H9 (cell line): ENCODE measurements around the gene KLHL1. TPM values are rescaled to one million over a fixed set of nuclear protein-coding genes. Genes with fewer than 3 reads are reported as not detected.

ENCODE experiments used
- DNase-seq: peaks from one replicate; pipeline ENCODE4 v3.0.0-alpha.2; 2017
- H2AFZ ChIP-seq: one replicate; pipeline ENCODE4 v1.6.1; 2013; ENCODE audit warnings: mild to moderate bottlenecking, low read length, control low read depth, moderate library complexity
- H2AK5ac ChIP-seq: 2 replicates; pipeline ENCODE4 v1.6.1; 2013; ENCODE audit warnings: low read length, control low read depth, mixed read lengths; ENCODE audit not compliant: insufficient read length
- H2BK120ac ChIP-seq: one replicate; pipeline ENCODE4 v1.6.1; 2013; ENCODE audit warnings: low read depth, mild to moderate bottlenecking, low read length, control low read depth, inconsistent platforms; ENCODE audit not compliant: poor library complexity, severe bottlenecking
- H2BK12ac ChIP-seq: 2 replicates; pipeline ENCODE4 v1.6.1; 2013; ENCODE audit warnings: low read length, control low read depth, mixed read lengths, low read depth; ENCODE audit not compliant: insufficient read length
- H2BK15ac ChIP-seq: 2 replicates; pipeline ENCODE4 v1.6.1; 2013; ENCODE audit warnings: low read depth, low read length, control low read depth
- H2BK20ac ChIP-seq: one replicate; pipeline ENCODE4 v1.6.1; 2013; ENCODE audit warnings: low read depth, mild to moderate bottlenecking, low read length, control low read depth, inconsistent platforms; ENCODE audit not compliant: poor library complexity, severe bottlenecking
- H2BK5ac ChIP-seq: 2 replicates; pipeline ENCODE4 v1.6.1; 2013; ENCODE audit warnings: low read length, control low read depth, mixed read lengths; ENCODE audit not compliant: insufficient read length
- H3K14ac ChIP-seq: 2 replicates; pipeline ENCODE4 v1.6.1; 2013; ENCODE audit warnings: low read length, control low read depth; ENCODE audit not compliant: insufficient read depth
- H3K18ac ChIP-seq: 2 replicates; pipeline ENCODE4 v1.6.1; 2013; ENCODE audit warnings: low read depth, mild to moderate bottlenecking, mixed read lengths, low read length, control low read depth; ENCODE audit not compliant: insufficient read length
- H3K23ac ChIP-seq: 2 replicates; pipeline ENCODE4 v1.6.1; 2013; ENCODE audit warnings: low read length, control low read depth, mixed read lengths, low read depth; ENCODE audit not compliant: insufficient read length
- H3K23me2 ChIP-seq: 2 replicates; pipeline ENCODE4 v1.6.1; 2013; ENCODE audit warnings: low read depth, mild to moderate bottlenecking, mixed read lengths, low read length, control low read depth; ENCODE audit not compliant: insufficient read length, poor library complexity, severe bottlenecking
- H3K27ac ChIP-seq: 2 replicates; pipeline ENCODE4 v1.5.1; 2013; ENCODE audit warnings: low read length, control low read depth, mixed read lengths, low read depth; ENCODE audit not compliant: insufficient read length
- H3K27me3 ChIP-seq: 2 replicates; pipeline ENCODE4 v1.6.1; 2013; ENCODE audit warnings: low read length, control low read depth, inconsistent platforms; ENCODE audit not compliant: insufficient read depth
- H3K4ac ChIP-seq: 2 replicates; pipeline ENCODE4 v1.6.1; 2013; ENCODE audit warnings: low read depth, mild to moderate bottlenecking, control low read depth, inconsistent platforms, low read length, moderate library complexity
- H3K4me1 ChIP-seq: 2 replicates; pipeline ENCODE4 v1.6.1; 2013; ENCODE audit warnings: low read length, control low read depth, inconsistent platforms; ENCODE audit not compliant: insufficient read depth
- H3K4me2 ChIP-seq: 2 replicates; pipeline ENCODE4 v1.6.1; 2013; ENCODE audit warnings: low read length, control low read depth, mixed read lengths; ENCODE audit not compliant: insufficient read length, insufficient read depth
- H3K56ac ChIP-seq: 2 replicates; pipeline ENCODE4 v1.6.1; 2013; ENCODE audit warnings: low read depth, mild to moderate bottlenecking, mixed read lengths, low read length, control low read depth; ENCODE audit not compliant: insufficient read length
- H3K79me1 ChIP-seq: 2 replicates; pipeline ENCODE4 v1.6.1; 2013; ENCODE audit warnings: low read depth, mild to moderate bottlenecking, moderate library complexity, low read length, control low read depth, inconsistent platforms; ENCODE audit not compliant: insufficient read depth, poor library complexity, severe bottlenecking
- H3K79me2 ChIP-seq: 2 replicates; pipeline ENCODE4 v1.6.1; 2013; ENCODE audit warnings: low read length, control low read depth, inconsistent platforms; ENCODE audit not compliant: insufficient read depth
- H3K9ac ChIP-seq: 2 replicates; pipeline ENCODE4 v1.6.1; 2013; ENCODE audit warnings: low read length, control low read depth, mixed read lengths; ENCODE audit not compliant: insufficient read length; ENCODE audit errors: extremely low read depth
- H3K9me3 ChIP-seq: one replicate; pipeline ENCODE4 v1.6.1; 2013; ENCODE audit warnings: low read depth, low read length, inconsistent platforms; ENCODE audit not compliant: control insufficient read depth
- H3T11ph ChIP-seq: one replicate; pipeline ENCODE4 v1.6.1; 2013; ENCODE audit warnings: mild to moderate bottlenecking, low read length, control low read depth, inconsistent platforms
- H4K20me1 ChIP-seq: one replicate; pipeline ENCODE4 v1.6.1; 2013; ENCODE audit not compliant: control insufficient read depth, insufficient read length, insufficient read depth
- H4K5ac ChIP-seq: 2 replicates; pipeline ENCODE4 v1.6.1; 2013; ENCODE audit warnings: low read depth, mild to moderate bottlenecking, mixed read lengths, low read length, control low read depth; ENCODE audit not compliant: insufficient read length
- H4K8ac ChIP-seq: replicated peaks from 2 replicates; pipeline ENCODE4 v1.6.1; 2013; ENCODE audit warnings: low read length, control low read depth, mixed read lengths, low read depth; ENCODE audit not compliant: insufficient read length
- H4K91ac ChIP-seq: 2 replicates; pipeline ENCODE4 v1.6.1; 2013; ENCODE audit warnings: low read depth, mild to moderate bottlenecking, moderate library complexity, mixed read lengths, low read length, control low read depth; ENCODE audit not compliant: insufficient read length
- H3K27ac Mint-ChIP-seq, 3 experiments: 2 replicates in 2 of 3; 3 replicates in 1 of 3; pipeline ENCODE4 v1.8.0; 2020 to 2021; ENCODE audit warnings: mixed read lengths in 3 of 3, mild to moderate bottlenecking in 1 of 3, moderate library complexity in 1 of 3
- H3K27me3 Mint-ChIP-seq: 2 replicates; pipeline ENCODE4 v1.8.0; 2021; ENCODE audit warnings: low read depth, mild to moderate bottlenecking, moderate library complexity, mixed read lengths
- H3K36me3 Mint-ChIP-seq, 3 experiments: 2 replicates in 2 of 3; 3 replicates in 1 of 3; pipeline ENCODE4 v1.8.0; 2020 to 2021; ENCODE audit warnings: low read depth in 3 of 3, mixed read lengths in 3 of 3; ENCODE audit not compliant: insufficient read depth in 1 of 3
- H3K4me1 Mint-ChIP-seq, 2 experiments: 2 replicates each; pipeline ENCODE4 v1.8.0; 2020; ENCODE audit warnings: mixed read lengths in 2 of 2
- H3K4me3 Mint-ChIP-seq, 2 experiments: 2 replicates in 1 of 2; 3 replicates in 1 of 2; pipeline ENCODE4 v1.8.0; 2020 to 2021; ENCODE audit warnings: mild to moderate bottlenecking in 2 of 2, mixed read lengths in 2 of 2, moderate library complexity in 1 of 2
- H3K9me3 Mint-ChIP-seq, 2 experiments: 2 replicates in 1 of 2; 3 replicates in 1 of 2; pipeline ENCODE4 v1.8.0; 2020; ENCODE audit warnings: mild to moderate bottlenecking in 2 of 2, mixed read lengths in 2 of 2, moderate library complexity in 1 of 2
- total RNA-seq: library from RNA; stranded (reverse); gene quantifications from 2 replicates; pipeline ENCODE4 v1.2.1, GENCODE V29; 2021
- TF ChIP-seq, protein P1 (sequence below): fragments of 200-600 bp; sonication (generic); conservative IDR thresholded peaks from 3 replicates; pipeline ENCODE4 v1.8.0; 2021; ENCODE audit warnings: antibody characterized with exemption, mild to moderate bottlenecking

KLHL1 gene
- total RNA-seq, 1 experiment from 2014 or later: not detected

DNA sequence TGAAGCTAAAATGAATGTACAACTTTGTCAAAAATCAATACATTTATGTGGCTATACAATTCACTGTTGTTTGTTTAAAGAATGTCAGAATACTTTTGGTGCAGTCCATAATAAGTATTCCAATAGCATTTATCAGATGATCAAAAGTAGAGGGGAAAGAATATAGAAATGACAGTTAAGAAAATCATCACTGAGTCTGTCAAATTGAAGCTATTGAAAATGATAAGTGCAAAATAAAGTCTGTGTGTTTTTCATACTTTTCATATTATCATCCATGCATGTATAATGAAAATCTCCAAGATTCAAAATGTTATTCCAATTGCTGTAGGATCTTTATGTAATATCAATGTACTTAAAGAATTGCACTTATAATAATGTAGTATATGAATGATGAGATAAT, 93.9 kb downstream of the KLHL1 start:
- DNase-seq: no peak
- no peaks in the 10 kb centered on the region for H3K27me3 Mint-ChIP-seq
- Histone ChIP-seq H3K27ac (no peak overlapping the region), H3K4me2 (no peak overlapping the region), H3K27me3 (no peaks in the 10 kb centered on the region), H2AK5ac (no peak overlapping the region), H2BK120ac (no peak overlapping the region), H4K91ac (no peak overlapping the region), H3K23me2 (no peaks in the 10 kb centered on the region), H3K18ac (no peak overlapping the region), H2BK5ac (no peak overlapping the region), H3K9ac (no peak overlapping the region), H3K9me3 (no peaks in the 10 kb centered on the region), H2BK15ac (no peak overlapping the region), H3K23ac (no peak overlapping the region), H2BK12ac (no peak overlapping the region), H3K79me1 (no peaks in the 10 kb centered on the region), H3T11ph (no peak overlapping the region), H3K4ac (no peak overlapping the region), H3K56ac (no peak overlapping the region), H2AFZ (no peak overlapping the region), H4K5ac (no peak overlapping the region), H3K14ac (no peak overlapping the region), H3K4me1 (no peaks in the 10 kb centered on the region), H2BK20ac (no peak overlapping the region), H3K79me2 (no peaks in the 10 kb centered on the region), H4K20me1 (no peaks in the 10 kb centered on the region), H4K8ac (no peak overlapping the region)
- H3K27ac Mint-ChIP-seq: no peak overlapping the region
- no peak overlapping the region for H3K4me3 Mint-ChIP-seq
- H3K9me3 Mint-ChIP-seq: peaks cover 5 to 7% of the 10 kb centered on the region in 2 experiments; a peak in 4 of 5 replicates
- H3K36me3 Mint-ChIP-seq: peaks cover 0 to 2% (median 0%) of the 10 kb centered on the region in 3 experiments; a peak in 3 of 7 replicates
- TF ChIP-seq, protein P1, sequence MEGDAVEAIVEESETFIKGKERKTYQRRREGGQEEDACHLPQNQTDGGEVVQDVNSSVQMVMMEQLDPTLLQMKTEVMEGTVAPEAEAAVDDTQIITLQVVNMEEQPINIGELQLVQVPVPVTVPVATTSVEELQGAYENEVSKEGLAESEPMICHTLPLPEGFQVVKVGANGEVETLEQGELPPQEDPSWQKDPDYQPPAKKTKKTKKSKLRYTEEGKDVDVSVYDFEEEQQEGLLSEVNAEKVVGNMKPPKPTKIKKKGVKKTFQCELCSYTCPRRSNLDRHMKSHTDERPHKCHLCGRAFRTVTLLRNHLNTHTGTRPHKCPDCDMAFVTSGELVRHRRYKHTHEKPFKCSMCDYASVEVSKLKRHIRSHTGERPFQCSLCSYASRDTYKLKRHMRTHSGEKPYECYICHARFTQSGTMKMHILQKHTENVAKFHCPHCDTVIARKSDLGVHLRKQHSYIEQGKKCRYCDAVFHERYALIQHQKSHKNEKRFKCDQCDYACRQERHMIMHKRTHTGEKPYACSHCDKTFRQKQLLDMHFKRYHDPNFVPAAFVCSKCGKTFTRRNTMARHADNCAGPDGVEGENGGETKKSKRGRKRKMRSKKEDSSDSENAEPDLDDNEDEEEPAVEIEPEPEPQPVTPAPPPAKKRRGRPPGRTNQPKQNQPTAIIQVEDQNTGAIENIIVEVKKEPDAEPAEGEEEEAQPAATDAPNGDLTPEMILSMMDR: no peak
- no peaks in the 10 kb centered on the region for H3K4me1 Mint-ChIP-seq
